PC-3 (cell line): Measurements from ENCODE around the gene SOX6. TPM values are rescaled to one million over a fixed set of nuclear protein-coding genes. Genes with fewer than 3 reads are reported as not detected.

Source experiments
- ATAC-seq: fragments of 200-7000 bp; cut with Tn5 transposase; 2 replicates; pipeline ENCODE4 v1.9.1; 2020; ENCODE audit warnings: mild to moderate bottlenecking, moderate library complexity
- BruUV-seq: library from RNA; stranded (reverse); fragments of 400-500 nt; replicated peaks from 2 replicates; lab custom pipeline; 2021; lab: Mats Ljungman, UMichigan
- CTCF ChIA-PET: fragments of 300-600 bp; sonication (Branson Sonifier 250); formaldehyde crosslinking; loops from one replicate; lab custom pipeline; 2022; ENCODE audit warnings: antibody characterized with exemption; lab: Charles Lee
- POLR2A ChIA-PET: fragments of 300-600 bp; sonication (Branson Sonifier 250); formaldehyde crosslinking; loops from one replicate; lab custom pipeline; 2022; ENCODE audit warnings: antibody characterized with exemption; ENCODE audit not compliant: unreplicated experiment; lab: Charles Lee
- DNase-seq: peaks from one replicate; pipeline ENCODE4 v3.0.0-alpha.2; 2015
- H2AFZ ChIP-seq: fragments of 300-600 bp; sonication (generic); 2 replicates; pipeline ENCODE4 v1.6.0; 2016; ENCODE audit warnings: antibody characterized with exemption, low read length
- H3F3A ChIP-seq: fragments of 300-600 bp; sonication (generic); one replicate; pipeline ENCODE4 v1.6.0; 2017; ENCODE audit warnings: antibody characterized with exemption, low read length, control low read depth, mild to moderate bottlenecking; ENCODE audit not compliant: unreplicated experiment
- H3K27ac ChIP-seq: fragments of 300-600 bp; sonication (generic); 2 replicates; pipeline ENCODE4 v1.5.1; 2016; ENCODE audit warnings: mild to moderate bottlenecking, low read length
- H3K27me3 ChIP-seq: fragments of 300-600 bp; sonication (generic); 2 replicates; pipeline ENCODE4 v1.6.1; 2016; ENCODE audit warnings: low read length, mixed read lengths
- H3K36me3 ChIP-seq: fragments of 300-600 bp; sonication (generic); 2 replicates; pipeline ENCODE4 v1.6.1; 2016; ENCODE audit warnings: low read depth, mixed run types, low read length, mixed read lengths
- H3K4me1 ChIP-seq: fragments of 300-600 bp; sonication (generic); 2 replicates; pipeline ENCODE4 v1.5.1; 2016; ENCODE audit warnings: low read length; ENCODE audit not compliant: insufficient read depth
- H3K4me2 ChIP-seq: fragments of 300-600 bp; sonication (generic); 2 replicates; pipeline ENCODE4 v1.6.0; 2016; ENCODE audit warnings: low read length
- H3K4me3 ChIP-seq: fragments of 300-600 bp; sonication (generic); 2 replicates; pipeline ENCODE4 v1.5.1; 2016; ENCODE audit warnings: mild to moderate bottlenecking, low read length, mixed read lengths
- H3K79me2 ChIP-seq: fragments of 300-600 bp; sonication (generic); 2 replicates; pipeline ENCODE4 v1.6.1; 2017; ENCODE audit warnings: low read length, mixed read lengths
- H3K9ac ChIP-seq: fragments of 300-600 bp; sonication (generic); 2 replicates; pipeline ENCODE4 v1.6.0; 2016; ENCODE audit warnings: mild to moderate bottlenecking, low read length
- H3K9me2 ChIP-seq: fragments of 300-600 bp; sonication (generic); replicated peaks from 2 replicates; pipeline ENCODE4 v1.6.1; 2016; ENCODE audit warnings: mixed run types, low read length, mixed read lengths
- H3K9me3 ChIP-seq: fragments of 300-600 bp; sonication (generic); 2 replicates; pipeline ENCODE4 v1.6.1; 2016; ENCODE audit warnings: low read length, mixed read lengths
- H4K20me1 ChIP-seq: fragments of 300-600 bp; sonication (generic); 2 replicates; pipeline ENCODE4 v1.6.1; 2016; ENCODE audit warnings: low read length, mixed read lengths
- CTCF ChIP-seq: fragments of 300-600 bp; sonication (generic); conservative IDR thresholded peaks from 2 replicates; pipeline ENCODE4 v1.5.1; 2017; ENCODE audit warnings: antibody characterized with exemption, low read depth, mild to moderate bottlenecking, low read length
- EZH2 ChIP-seq: fragments of 300-600 bp; sonication (generic); IDR thresholded peaks from one replicate; pipeline ENCODE4 v1.6.1; 2017; ENCODE audit warnings: antibody characterized with exemption, mild to moderate bottlenecking, low read length; ENCODE audit not compliant: unreplicated experiment
- EZH2phosphoT487 ChIP-seq: fragments of 300-600 bp; sonication (generic); IDR thresholded peaks from 2 replicates; pipeline ENCODE4 v1.6.1; 2018; ENCODE audit warnings: mild to moderate bottlenecking, antibody characterized with exemption, low read length, borderline replicate concordance
- intact Hi-C: fragments of 100-400 bp; cut with micrococcal nuclease; formaldehyde crosslinking; loops from 2 replicates; pipeline ENCODE4 v1.9.0; 2023
- total RNA-seq: library from RNA; depleted of rRNA; stranded (reverse); fragments of >200 nt; gene quantifications from 2 replicates; pipeline ENCODE4 v1.2.3, GENCODE V29; 2014

The SOX6 gene
- total RNA-seq, 1 experiment from 2014 or later, result not detected

- Histone ChIP-seq H3K4me3 (no peak overlapping the region), H3K9me2 (no peaks in the 10 kb centered on the region), H3K27me3 (0 out of 2 replicates have a peak, but pooled peaks cover 4% of the 10 kb centered on the region), H3K4me2 (no peak overlapping the region), H3K27ac (no peak overlapping the region), H3K36me3 (no peaks in the 10 kb centered on the region), H3K9ac (no peak overlapping the region), H3K4me1 (no peaks in the 10 kb centered on the region), H2AFZ (no peak overlapping the region), H4K20me1 (no peaks in the 10 kb centered on the region), H3F3A (no peaks in the 10 kb centered on the region), H3K79me2 (no peaks in the 10 kb centered on the region), H3K9me3 (no peaks in the 10 kb centered on the region)
- no peak for ATAC-seq
- TF ChIP-seq EZH2phosphoT487, result no peak
- no peak for TF ChIP-seq EZH2
- no peak for TF ChIP-seq CTCF
- DNase-seq, result no peak
- intact Hi-C loops, result no loop called here
- BruUV-seq, result no TSS peak
- CTCF ChIA-PET, result no interaction called here
- POLR2A ChIA-PET, result no interaction called here
These were observed 14.5 kb downstream of the SOX6 start for GRCh38 chr11:16341853-16342252.

- H3K27ac ChIP-seq, result no peak overlapping the region
- H3K79me2 ChIP-seq, result no peaks in the 10 kb centered on the region
- H3K4me1 ChIP-seq, result no peaks in the 10 kb centered on the region
- no peak for ATAC-seq
- no peak overlapping the region for H3K4me3 ChIP-seq
- no peaks in the 10 kb centered on the region for H3K9me3 ChIP-seq
- no peak for DNase-seq
- no peaks in the 10 kb centered on the region for H3F3A ChIP-seq
- no peaks in the 10 kb centered on the region for H3K36me3 ChIP-seq
- no peaks in the 10 kb centered on the region for H3K27me3 ChIP-seq
- POLR2A ChIA-PET, result no interaction called here
- H3K9ac ChIP-seq, result no peak overlapping the region
- no peak for TF ChIP-seq EZH2phosphoT487
- no peak for TF ChIP-seq CTCF
- no peak for TF ChIP-seq EZH2
- CTCF ChIA-PET, result no interaction called here
- no peak overlapping the region for H3K4me2 ChIP-seq
- intact Hi-C loops, result no loop called here
- no TSS peak for BruUV-seq
- H4K20me1 ChIP-seq, result no peaks in the 10 kb centered on the region
- H2AFZ ChIP-seq, result no peak overlapping the region
- no peaks in the 10 kb centered on the region for H3K9me2 ChIP-seq
These were observed 18.0 kb downstream of the SOX6 start for GRCh38 chr11:16338393-16338792.

GRCh38 chr11:16337421-16338213 is 18.7 kb downstream of the SOX6 start:
- Histone ChIP-seq H3K4me1 (no peaks in the 10 kb centered on the region), H3K27ac (no peak overlapping the region), H3K9me3 (no peaks in the 10 kb centered on the region), H3K4me3 (no peak overlapping the region), H3K9me2 (no peaks in the 10 kb centered on the region), H3K4me2 (no peak overlapping the region), H3K9ac (no peak overlapping the region), H2AFZ (no peak overlapping the region), H3K27me3 (no peaks in the 10 kb centered on the region), H3K36me3 (no peaks in the 10 kb centered on the region), H3F3A (no peaks in the 10 kb centered on the region), H3K79me2 (no peaks in the 10 kb centered on the region), H4K20me1 (no peaks in the 10 kb centered on the region)
- ATAC-seq (no peak), DNase-seq (no peak)
- intact Hi-C loops, result no loop called here
- no TSS peak for BruUV-seq
- POLR2A ChIA-PET, result no interaction called here
- CTCF ChIA-PET, result no interaction called here
- no peak for TF ChIP-seq EZH2phosphoT487
- no peak for TF ChIP-seq CTCF
- TF ChIP-seq EZH2, result no peak
